Loucy (cell line): ENCODE measurements around the gene RPL11.

Experiments used
- EZH2phosphoT487 ChIP-seq: fragments of 200-600 bp; IDR thresholded peaks from 2 replicates; pipeline ENCODE4 v1.6.1; 2018; ENCODE audit warnings: antibody characterized with exemption, mild to moderate bottlenecking, moderate library complexity, borderline replicate concordance
- TF ChIP-seq, protein P1 (sequence below): fragments of 200-600 bp; sonication (generic); conservative IDR thresholded peaks from 2 replicates; pipeline ENCODE4 v1.5.1; 2014; ENCODE audit warnings: mild to moderate bottlenecking, antibody characterized with exemption, low read length

DNA sequence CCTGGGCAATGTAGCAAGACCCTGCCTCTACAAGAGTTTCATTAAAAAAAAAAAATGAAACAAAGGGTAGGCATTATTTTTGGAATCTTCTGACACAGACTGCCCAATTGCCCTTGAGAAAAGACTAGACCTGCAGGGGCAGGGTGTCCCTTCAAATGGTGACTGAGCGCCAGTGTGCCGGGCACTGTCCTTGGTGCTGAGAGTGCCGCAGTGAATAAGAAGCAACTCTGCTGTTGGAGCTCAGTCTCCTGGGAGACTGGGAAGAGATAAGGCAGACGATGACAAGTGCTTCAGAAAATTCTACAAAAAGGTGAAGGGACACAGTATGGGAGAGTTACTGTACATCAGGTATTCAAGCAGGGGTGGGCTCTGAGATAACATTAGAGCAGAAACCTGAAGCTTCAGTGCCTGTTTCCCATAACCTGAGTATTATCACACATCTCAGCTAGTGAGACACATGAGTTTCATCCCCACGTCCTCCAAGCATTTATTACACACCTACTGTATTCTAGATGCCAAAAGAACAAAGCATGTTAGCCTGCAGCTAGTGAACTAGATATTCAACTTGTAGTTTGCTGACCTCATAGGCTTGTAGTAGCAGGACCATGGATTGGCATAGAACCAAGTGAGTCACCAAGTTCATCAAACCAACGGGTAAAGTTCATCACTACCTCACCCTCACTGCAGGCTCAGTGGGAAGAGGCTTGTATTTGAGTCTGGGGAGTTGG, 18.4 kb upstream of the RPL11 start:
- TF ChIP-seq, protein P1, sequence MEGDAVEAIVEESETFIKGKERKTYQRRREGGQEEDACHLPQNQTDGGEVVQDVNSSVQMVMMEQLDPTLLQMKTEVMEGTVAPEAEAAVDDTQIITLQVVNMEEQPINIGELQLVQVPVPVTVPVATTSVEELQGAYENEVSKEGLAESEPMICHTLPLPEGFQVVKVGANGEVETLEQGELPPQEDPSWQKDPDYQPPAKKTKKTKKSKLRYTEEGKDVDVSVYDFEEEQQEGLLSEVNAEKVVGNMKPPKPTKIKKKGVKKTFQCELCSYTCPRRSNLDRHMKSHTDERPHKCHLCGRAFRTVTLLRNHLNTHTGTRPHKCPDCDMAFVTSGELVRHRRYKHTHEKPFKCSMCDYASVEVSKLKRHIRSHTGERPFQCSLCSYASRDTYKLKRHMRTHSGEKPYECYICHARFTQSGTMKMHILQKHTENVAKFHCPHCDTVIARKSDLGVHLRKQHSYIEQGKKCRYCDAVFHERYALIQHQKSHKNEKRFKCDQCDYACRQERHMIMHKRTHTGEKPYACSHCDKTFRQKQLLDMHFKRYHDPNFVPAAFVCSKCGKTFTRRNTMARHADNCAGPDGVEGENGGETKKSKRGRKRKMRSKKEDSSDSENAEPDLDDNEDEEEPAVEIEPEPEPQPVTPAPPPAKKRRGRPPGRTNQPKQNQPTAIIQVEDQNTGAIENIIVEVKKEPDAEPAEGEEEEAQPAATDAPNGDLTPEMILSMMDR = no peak
- no peak for TF ChIP-seq EZH2phosphoT487
